OCI-LY3 (cell line): ENCODE results near the gene C11orf54.

Source experiments
- H2AFZ ChIP-seq: fragments of 200-600, 300-600 bp; shearing (Covaris generic); 2 replicates; pipeline ENCODE4 v1.6.0; 2014; ENCODE audit warnings: antibody characterized with exemption, low read depth, low read length
- H3K27ac ChIP-seq: fragments of 200-600, 300-600 bp; sonication (generic); 2 replicates; pipeline ENCODE4 v1.5.1; 2014; ENCODE audit warnings: mild to moderate bottlenecking, low read length, moderate library complexity, mixed read lengths
- H3K27me3 ChIP-seq: fragments of 200-600, 300-600 bp; sonication (generic); 2 replicates; pipeline ENCODE4 v1.6.1; 2014; ENCODE audit warnings: low read depth, low read length, mixed read lengths
- H3K36me3 ChIP-seq: fragments of 200-600, 300-600 bp; sonication (generic); replicated peaks from 2 replicates; pipeline ENCODE3; 2014; ENCODE audit warnings: low read depth, low read length, mixed read lengths
- H3K4me1 ChIP-seq: fragments of 300-600, 200-600 bp; sonication (generic); 2 replicates; pipeline ENCODE4 v1.6.1; 2014; ENCODE audit warnings: low read length, mixed read lengths
- H3K4me2 ChIP-seq: fragments of 200-600, 300-600 bp; sonication (generic); 2 replicates; pipeline ENCODE4 v1.6.1; 2014; ENCODE audit warnings: low read length, mixed read lengths
- H3K4me3 ChIP-seq: fragments of 300-600, 200-600 bp; sonication (generic); 2 replicates; pipeline ENCODE4 v1.5.1; 2014; ENCODE audit warnings: antibody characterized with exemption, mild to moderate bottlenecking, low read length, moderate library complexity
- H3K79me2 ChIP-seq: fragments of 300-600, 200-600 bp; shearing (Covaris generic); 2 replicates; pipeline ENCODE4 v1.6.1; 2014; ENCODE audit warnings: mild to moderate bottlenecking, low read length, mixed read lengths
- H3K9ac ChIP-seq: fragments of 300-600, 200-600 bp; shearing (Covaris generic); 2 replicates; pipeline ENCODE4 v1.6.0; 2014; ENCODE audit warnings: mild to moderate bottlenecking, low read length, moderate library complexity
- H3K9me3 ChIP-seq: fragments of 200-600, 300-600 bp; shearing (Covaris generic); 2 replicates; pipeline ENCODE4 v1.6.1; 2014; ENCODE audit warnings: low read length, mixed read lengths; ENCODE audit not compliant: insufficient read depth
- H4K20me1 ChIP-seq: fragments of 200-600, 300-600 bp; sonication (generic); 2 replicates; pipeline ENCODE4 v1.6.1; 2016; ENCODE audit warnings: low read length, mixed read lengths; ENCODE audit not compliant: insufficient read depth
- CTCF ChIP-seq: fragments of 200-600, 300-600 bp; sonication (generic); IDR thresholded peaks from 2 replicates; pipeline ENCODE4 v1.5.1; 2014; ENCODE audit warnings: antibody characterized with exemption, low read length, low read depth
- EZH2phosphoT487 ChIP-seq: fragments of 200-600 bp; shearing (Covaris generic); IDR thresholded peaks from 2 replicates; pipeline ENCODE4 v1.6.1; 2018; ENCODE audit warnings: antibody characterized with exemption, mixed run types, low read depth

Gene C11orf54

GRCh38 chr11:93700830-93701229 is 40.6 kb upstream of the C11orf54 start:
- Histone ChIP-seq H3K36me3 (peaks cover 76% of the 10 kb centered on the region), H3K4me3 (no peak overlapping the region), H3K27me3 (no peaks in the 10 kb centered on the region), H3K9me3 (no peaks in the 10 kb centered on the region), H3K79me2 (peaks cover 19% of the 10 kb centered on the region), H3K4me1 (no peaks in the 10 kb centered on the region), H2AFZ (no peak overlapping the region), H3K9ac (no peak overlapping the region), H3K27ac (no peak overlapping the region), H4K20me1 (no peaks in the 10 kb centered on the region), H3K4me2 (no peak overlapping the region)
- no peak for TF ChIP-seq CTCF
- no peak for TF ChIP-seq EZH2phosphoT487

DNA sequence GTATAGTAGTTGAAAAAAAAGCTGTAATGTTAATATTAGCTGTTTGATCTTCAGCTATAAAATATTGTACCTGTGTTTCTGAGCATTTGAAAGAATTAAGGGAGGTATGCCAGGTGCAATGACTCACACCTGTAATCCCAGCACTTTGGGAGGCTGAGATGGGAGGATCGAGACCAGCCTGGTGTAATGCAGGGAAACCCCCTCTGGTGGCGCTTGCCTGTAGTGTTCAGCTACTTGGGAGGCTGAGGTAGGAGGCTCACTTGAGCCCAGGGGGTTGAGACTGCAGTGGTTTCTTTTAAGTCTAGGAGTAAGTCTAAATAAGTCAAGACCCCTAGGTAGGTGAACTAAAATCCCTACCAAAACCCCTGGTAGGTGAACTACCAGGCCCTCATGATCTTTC is 37.2 kb upstream of the C11orf54 start:
- H3K4me1 ChIP-seq, result no peaks in the 10 kb centered on the region
- no peak overlapping the region for H2AFZ ChIP-seq
- no peak overlapping the region for H3K9ac ChIP-seq
- H3K9me3 ChIP-seq, result no peaks in the 10 kb centered on the region
- no peak overlapping the region for H3K27ac ChIP-seq
- H3K4me3 ChIP-seq, result no peak overlapping the region
- peaks cover 72% of the 10 kb centered on the region for H3K36me3 ChIP-seq
- H4K20me1 ChIP-seq, result no peaks in the 10 kb centered on the region
- H3K79me2 ChIP-seq, result peaks cover 27% of the 10 kb centered on the region
- H3K4me2 ChIP-seq, result no peak overlapping the region
- H3K27me3 ChIP-seq, result no peaks in the 10 kb centered on the region
- TF ChIP-seq EZH2phosphoT487 (no peak), CTCF (no peak; the same call in 1 of the 2 replicates)

DNA sequence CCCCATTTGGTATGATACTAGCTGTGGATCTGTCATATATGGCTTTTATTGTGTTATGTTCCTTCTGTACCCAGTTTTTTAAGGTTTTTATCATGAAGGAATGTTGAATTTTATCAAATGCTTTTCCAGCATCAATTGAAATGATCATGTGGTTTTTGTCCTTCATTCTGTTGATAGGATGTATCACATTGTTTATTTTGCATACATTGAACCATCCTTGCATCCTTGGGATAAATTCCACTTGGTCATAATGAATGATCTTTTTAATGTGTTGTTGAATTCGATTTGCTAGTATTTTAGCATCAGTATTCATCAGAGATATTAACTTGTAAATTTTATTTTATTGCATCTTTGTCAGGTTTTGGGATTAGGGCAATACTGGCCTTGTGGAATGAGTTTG is 31.2 kb upstream of the C11orf54 start:
- Histone ChIP-seq H3K27me3 (no peaks in the 10 kb centered on the region), H3K4me3 (no peak overlapping the region), H3K4me2 (no peak overlapping the region), H3K4me1 (no peaks in the 10 kb centered on the region), H3K9me3 (peaks cover 6% of the 10 kb centered on the region; the same call in 1 of the 2 replicates), H4K20me1 (no peaks in the 10 kb centered on the region), H3K36me3 (peaks cover 85% of the 10 kb centered on the region), H2AFZ (no peak overlapping the region), H3K27ac (no peak overlapping the region), H3K79me2 (peaks cover 57% of the 10 kb centered on the region), H3K9ac (no peak overlapping the region)
- no peak for TF ChIP-seq CTCF
- TF ChIP-seq EZH2phosphoT487, result no peak

GRCh38 chr11:93712678-93713077 is 28.8 kb upstream of the C11orf54 start:
- Histone ChIP-seq H3K4me3 (no peak overlapping the region), H3K36me3 (peaks cover 82% of the 10 kb centered on the region), H3K4me2 (no peak overlapping the region), H3K27ac (no peak overlapping the region), H3K9me3 (peaks cover 6% of the 10 kb centered on the region; the same call in 1 of the 2 replicates), H3K4me1 (peaks cover 6% of the 10 kb centered on the region), H4K20me1 (no peaks in the 10 kb centered on the region), H2AFZ (no peak overlapping the region), H3K9ac (no peak overlapping the region), H3K27me3 (no peaks in the 10 kb centered on the region), H3K79me2 (peaks cover 67% of the 10 kb centered on the region)
- no peak for TF ChIP-seq CTCF
- TF ChIP-seq EZH2phosphoT487, result no peak
